ENCODE results near the gene PPARGC1A.

The PPARGC1A gene

GRCh38 chr4:23932186-23932585 lies 42.3 kb upstream of the PPARGC1A start:
- DNase-seq (ENCODE audit: low spot score): no peak
- no peak for TF ChIP-seq CTCF (IDR thresholded peaks at IDR 0.05; ENCODE audit: borderline replicate concordance, control extremely low read depth, extremely low read depth, insufficient read depth, missing control alignments)
- in situ Hi-C loops (cut with MboI; ENCODE audit: low sequenced_read_pairs, unreplicated experiment): no loop called here

DNA sequence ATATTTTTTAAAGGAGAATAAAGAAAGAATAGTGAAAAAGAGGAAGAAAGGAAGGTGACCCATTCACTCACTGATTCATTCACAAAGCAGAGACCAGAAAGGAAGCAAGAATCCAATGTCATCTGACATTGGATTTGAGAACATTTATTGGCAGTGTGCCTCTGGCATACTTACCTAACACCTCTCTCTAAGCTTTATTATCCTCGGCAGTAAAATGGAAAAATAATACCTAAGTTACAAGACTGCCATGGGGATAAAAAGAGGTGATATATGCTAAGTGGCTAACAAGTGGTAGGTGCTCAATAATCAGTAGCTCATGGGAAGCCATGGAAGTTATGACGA lies 41.6 kb upstream of the PPARGC1A start:
- no peak for TF ChIP-seq CTCF (IDR thresholded peaks at IDR 0.05; ENCODE audit: borderline replicate concordance, control extremely low read depth, extremely low read depth, insufficient read depth, missing control alignments)
- DNase-seq (ENCODE audit: low spot score): no peak
- in situ Hi-C loops (cut with MboI; ENCODE audit: low sequenced_read_pairs, unreplicated experiment): no loop called here

DNA sequence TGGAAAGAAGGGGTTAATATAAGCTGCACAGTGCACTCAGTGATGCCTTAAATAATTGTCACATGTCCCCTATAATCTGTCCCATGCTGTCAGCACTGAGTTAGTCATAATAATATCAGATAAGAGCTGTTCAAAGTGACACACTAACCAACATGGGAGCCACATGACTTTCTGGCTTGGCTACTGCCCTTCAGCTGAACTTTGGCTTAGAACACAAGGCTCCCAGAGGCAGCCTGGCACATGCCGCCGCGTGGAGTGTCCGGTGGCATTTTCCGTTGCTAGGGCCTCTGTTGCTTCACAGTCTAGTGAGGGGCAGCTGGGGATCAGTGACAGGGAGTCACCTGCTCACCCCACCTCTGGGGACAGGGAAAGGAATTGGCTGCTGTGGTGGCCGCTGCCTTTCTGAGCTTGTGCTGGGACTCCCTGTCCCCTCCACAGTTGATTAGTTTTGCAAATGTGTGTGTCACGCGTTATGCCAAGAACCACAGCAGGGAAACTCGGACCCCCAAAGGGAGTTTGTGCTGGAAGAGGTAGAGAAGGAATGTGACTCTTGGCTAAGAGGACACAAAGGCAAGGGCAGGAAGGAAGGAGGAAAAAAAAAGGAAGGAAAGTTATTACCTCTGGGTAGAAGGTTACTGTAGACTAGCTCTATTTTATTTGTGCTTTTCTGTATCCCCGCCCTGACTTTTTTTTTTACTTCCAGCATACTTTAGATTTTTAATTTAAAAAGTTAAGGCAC lies 41.1 kb upstream of the PPARGC1A start:
- in situ Hi-C loops (cut with MboI; ENCODE audit: low sequenced_read_pairs, unreplicated experiment): no loop called here
- no peak for DNase-seq (ENCODE audit: low spot score)

GRCh38 chr4:23929248-23929647 lies 39.4 kb upstream of the PPARGC1A start:
- no peak for TF ChIP-seq CTCF (IDR thresholded peaks at IDR 0.05; ENCODE audit: borderline replicate concordance, control extremely low read depth, extremely low read depth, insufficient read depth, missing control alignments)
- in situ Hi-C loops (cut with MboI; ENCODE audit: low sequenced_read_pairs, unreplicated experiment): no loop called here
- no peak for DNase-seq (ENCODE audit: low spot score)

More for the DNA sequence above, 41.1 kb upstream of the PPARGC1A start:
- TF ChIP-seq CTCF (IDR thresholded peaks at IDR 0.05; ENCODE audit: borderline replicate concordance, control extremely low read depth, extremely low read depth, insufficient read depth, missing control alignments): no peak

GRCh38 chr4:23924556-23924955 lies 34.7 kb upstream of the PPARGC1A start:
- TF ChIP-seq CTCF (IDR thresholded peaks at IDR 0.05; ENCODE audit: borderline replicate concordance, control extremely low read depth, extremely low read depth, insufficient read depth, missing control alignments): no peak
- in situ Hi-C loops (cut with MboI; ENCODE audit: low sequenced_read_pairs, unreplicated experiment): no loop called here
- DNase-seq (ENCODE audit: low spot score): no peak

- in situ Hi-C loops (cut with MboI; ENCODE audit: low sequenced_read_pairs, unreplicated experiment): no loop called here
- TF ChIP-seq CTCF (IDR thresholded peaks at IDR 0.05; ENCODE audit: borderline replicate concordance, control extremely low read depth, extremely low read depth, insufficient read depth, missing control alignments): no peak
- DNase-seq (ENCODE audit: low spot score): no peak
Measured at GRCh38 chr4:23923840-23924239, 34.0 kb upstream of the PPARGC1A start.

Data from GM13976 (cell line).